ENCODE data around the gene EIF4E2.

Gene EIF4E2

GRCh38 chr2:232533944-232534710 lies 16.4 kb upstream of the EIF4E2 start:
- Histone ChIP-seq H2AFZ (ENCODE audit: low read length) (no peak overlapping the region), H3K9me2 (ENCODE audit: low read depth, low read length) (no peaks in the 10 kb centered on the region)
- TF ChIP-seq EZH2 (IDR thresholded peaks at IDR 0.05; ENCODE audit: borderline replicate concordance, low read length): no peak
- TF ChIP-seq CTCF (IDR thresholded peaks at IDR 0.05; ENCODE audit: low read length): no peak

GRCh38 chr2:232534940-232535651 lies 15.4 kb upstream of the EIF4E2 start:
- no peaks in the 10 kb centered on the region for H3K9me2 ChIP-seq (ENCODE audit: low read depth, low read length)
- H3K4me3 ChIP-seq (ENCODE audit: low read depth, low read length, poor library complexity, severe bottlenecking): no peak overlapping the region
- H3K27me3 ChIP-seq (ENCODE audit: insufficient read depth, low read length): peaks cover 15% of the 10 kb centered on the region; the same call in 1 of the 2 replicates
- no peak overlapping the region for H3K4me2 ChIP-seq (ENCODE audit: low read length)
- H4K20me1 ChIP-seq (ENCODE audit: insufficient read depth, low read length): no peaks in the 10 kb centered on the region
- H3F3A ChIP-seq (ENCODE audit: insufficient read depth, low read length): no peaks in the 10 kb centered on the region
- no peaks in the 10 kb centered on the region for H3K79me2 ChIP-seq (ENCODE audit: insufficient read depth, low read length)
- H3K9ac ChIP-seq (ENCODE audit: low read length): no peak overlapping the region
- H3K27ac ChIP-seq (ENCODE audit: low read depth, low read length, poor library complexity, severe bottlenecking): no peak overlapping the region
- TF ChIP-seq EZH2 (IDR thresholded peaks at IDR 0.05; ENCODE audit: borderline replicate concordance, low read length) (no peak), CTCF (IDR thresholded peaks at IDR 0.05; ENCODE audit: low read length) (no peak)
- H3K9me3 ChIP-seq (ENCODE audit: low read length): no peaks in the 10 kb centered on the region
- H3K4me1 ChIP-seq (ENCODE audit: insufficient read depth, low read length, severe bottlenecking): peaks cover 8% of the 10 kb centered on the region
- no peak overlapping the region for H2AFZ ChIP-seq (ENCODE audit: low read length)
- no peaks in the 10 kb centered on the region for H3K36me3 ChIP-seq (ENCODE audit: insufficient read depth, low read length)

More at GRCh38 chr2:232533944-232534710, 16.4 kb upstream of the EIF4E2 start:
- H3K4me3 ChIP-seq (ENCODE audit: low read depth, low read length, poor library complexity, severe bottlenecking): no peak overlapping the region
- H3K36me3 ChIP-seq (ENCODE audit: insufficient read depth, low read length): no peaks in the 10 kb centered on the region
- no peaks in the 10 kb centered on the region for H3K79me2 ChIP-seq (ENCODE audit: insufficient read depth, low read length)
- H3K9ac ChIP-seq (ENCODE audit: low read length): no peak overlapping the region
- peaks cover 8% of the 10 kb centered on the region for H3K4me1 ChIP-seq (ENCODE audit: insufficient read depth, low read length, severe bottlenecking)
- H3K27me3 ChIP-seq (ENCODE audit: insufficient read depth, low read length): peaks cover 15% of the 10 kb centered on the region; the same call in 1 of the 2 replicates
- H3F3A ChIP-seq (ENCODE audit: insufficient read depth, low read length): no peaks in the 10 kb centered on the region
- no peak overlapping the region for H3K27ac ChIP-seq (ENCODE audit: low read depth, low read length, poor library complexity, severe bottlenecking)
- no peaks in the 10 kb centered on the region for H3K9me3 ChIP-seq (ENCODE audit: low read length)
- no peaks in the 10 kb centered on the region for H4K20me1 ChIP-seq (ENCODE audit: insufficient read depth, low read length)
- H3K4me2 ChIP-seq (ENCODE audit: low read length): no peak overlapping the region

- no peak overlapping the region for H3K4me3 ChIP-seq (ENCODE audit: low read depth, low read length, poor library complexity, severe bottlenecking)
These were observed 14.5 kb upstream of the EIF4E2 start for GRCh38 chr2:232535761-232536530.

More at GRCh38 chr2:232535761-232536530, 14.5 kb upstream of the EIF4E2 start:
- H3K9ac ChIP-seq (ENCODE audit: low read length): no peak overlapping the region
- no peaks in the 10 kb centered on the region for H3K9me3 ChIP-seq (ENCODE audit: low read length)
- peaks cover 9% of the 10 kb centered on the region; the same call in 1 of the 2 replicates for H3K27me3 ChIP-seq (ENCODE audit: insufficient read depth, low read length)
- no peaks in the 10 kb centered on the region for H4K20me1 ChIP-seq (ENCODE audit: insufficient read depth, low read length)
- H2AFZ ChIP-seq (ENCODE audit: low read length): no peak overlapping the region
- TF ChIP-seq CTCF (IDR thresholded peaks at IDR 0.05; ENCODE audit: low read length) (no peak), EZH2 (IDR thresholded peaks at IDR 0.05; ENCODE audit: borderline replicate concordance, low read length) (no peak)
- H3K79me2 ChIP-seq (ENCODE audit: insufficient read depth, low read length): no peaks in the 10 kb centered on the region
- no peak overlapping the region for H3K4me2 ChIP-seq (ENCODE audit: low read length)
- no peaks in the 10 kb centered on the region for H3F3A ChIP-seq (ENCODE audit: insufficient read depth, low read length)
- H3K4me1 ChIP-seq (ENCODE audit: insufficient read depth, low read length, severe bottlenecking): peaks cover 8% of the 10 kb centered on the region
- no peaks in the 10 kb centered on the region for H3K36me3 ChIP-seq (ENCODE audit: insufficient read depth, low read length)
- no peaks in the 10 kb centered on the region for H3K9me2 ChIP-seq (ENCODE audit: low read depth, low read length)
- H3K27ac ChIP-seq (ENCODE audit: low read depth, low read length, poor library complexity, severe bottlenecking): no peak overlapping the region

Data from OCI-LY1 (cell line).